ENCODE data around the gene CHST3.

The CHST3 gene

GRCh38 chr10:71995887-71996575, 31.8 kb downstream of the CHST3 start:
- DNase-seq (ENCODE audit: low read depth) = no peak
- no peak overlapping the region for H3K4me3 ChIP-seq (ENCODE audit: low read depth, low read length)
- no peak for TF ChIP-seq CTCF (IDR thresholded peaks at IDR 0.05; ENCODE audit: low read depth, low read length, missing control alignments)

- TF ChIP-seq CTCF (IDR thresholded peaks at IDR 0.05; ENCODE audit: low read depth, low read length, missing control alignments) = no peak
- H3K4me3 ChIP-seq (ENCODE audit: low read depth, low read length) = no peak overlapping the region
- no peak for DNase-seq (ENCODE audit: low read depth)
Measured at GRCh38 chr10:71996592-71997371, 32.6 kb downstream of the CHST3 start.

GRCh38 chr10:71998119-71998839, 34.1 kb downstream of the CHST3 start:
- no peak for DNase-seq (ENCODE audit: low read depth)
- no peak for TF ChIP-seq CTCF (IDR thresholded peaks at IDR 0.05; ENCODE audit: low read depth, low read length, missing control alignments)
- H3K4me3 ChIP-seq (ENCODE audit: low read depth, low read length) = no peak overlapping the region

- no peak overlapping the region for H3K4me3 ChIP-seq (ENCODE audit: low read depth, low read length)
- no peak for TF ChIP-seq CTCF (IDR thresholded peaks at IDR 0.05; ENCODE audit: low read depth, low read length, missing control alignments)
- DNase-seq (ENCODE audit: low read depth) = no peak
Measured at GRCh38 chr10:71998840-71999194, 34.6 kb downstream of the CHST3 start.

- DNase-seq (ENCODE audit: low read depth) = no peak
- TF ChIP-seq CTCF (IDR thresholded peaks at IDR 0.05; ENCODE audit: low read depth, low read length, missing control alignments) = no peak
- no peak overlapping the region for H3K4me3 ChIP-seq (ENCODE audit: low read depth, low read length)
Measured at GRCh38 chr10:71999360-72000072, 35.3 kb downstream of the CHST3 start.

GRCh38 chr10:72000073-72001032, 36.2 kb downstream of the CHST3 start:
- no peak for TF ChIP-seq CTCF (IDR thresholded peaks at IDR 0.05; ENCODE audit: low read depth, low read length, missing control alignments)

More at GRCh38 chr10:72000073-72001032, 36.2 kb downstream of the CHST3 start:
- no peak for DNase-seq (ENCODE audit: low read depth)
- H3K4me3 ChIP-seq (ENCODE audit: low read depth, low read length) = no peak overlapping the region
